Stimulated activated CD4-positive, alpha-beta T cell treated with anti-CD3 and anti-CD28 coated beads, Interleukin-2, amount 100 ng/mL, for 4 hours (primary cell): ENCODE results near the gene HUNK.
"Not testable (repeated sequence)": the region's sequence is repeated elsewhere in the genome, so short reads cannot be mapped to it uniquely, and the experiment has no call there.

Experiments
- DNase-seq: peaks from one replicate; pipeline ENCODE4 v3.0.0-alpha.2; 2020; ENCODE audit warnings: low read depth

Gene HUNK

DNA sequence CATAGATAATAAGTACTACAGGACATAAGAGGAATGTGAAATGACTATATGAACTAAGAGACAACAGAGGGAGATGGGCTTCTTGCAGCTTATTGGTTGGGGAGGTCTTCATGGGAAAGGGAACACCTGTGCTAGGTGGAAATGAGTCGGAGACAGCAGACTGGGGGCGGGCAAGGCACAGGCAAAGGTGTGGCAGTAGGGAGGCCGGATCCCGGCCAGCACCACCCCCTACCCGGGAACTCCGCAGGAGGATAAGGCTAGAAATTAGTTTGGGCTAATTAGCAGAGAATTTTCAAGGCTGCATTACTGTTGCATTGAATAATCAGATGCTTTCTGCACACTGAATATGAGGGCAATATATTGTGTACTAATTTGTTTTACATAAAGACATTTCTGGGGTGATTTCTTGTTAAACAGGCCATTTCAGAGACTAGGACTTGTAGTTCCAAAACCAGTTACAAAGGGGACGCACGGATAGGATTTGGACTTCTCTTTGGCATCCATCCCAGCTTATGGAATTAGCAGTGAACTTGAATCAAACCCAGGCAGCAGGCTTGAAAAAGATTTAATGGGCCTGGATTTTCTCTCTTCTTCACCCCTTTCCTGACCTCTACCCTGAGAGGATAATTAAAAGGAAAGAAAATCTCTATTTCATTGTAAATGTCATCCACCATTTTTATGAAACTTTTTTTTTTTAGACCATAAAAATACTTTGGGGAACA, 2.2 kb upstream of the HUNK start:
- DNase-seq = no peak

DNA sequence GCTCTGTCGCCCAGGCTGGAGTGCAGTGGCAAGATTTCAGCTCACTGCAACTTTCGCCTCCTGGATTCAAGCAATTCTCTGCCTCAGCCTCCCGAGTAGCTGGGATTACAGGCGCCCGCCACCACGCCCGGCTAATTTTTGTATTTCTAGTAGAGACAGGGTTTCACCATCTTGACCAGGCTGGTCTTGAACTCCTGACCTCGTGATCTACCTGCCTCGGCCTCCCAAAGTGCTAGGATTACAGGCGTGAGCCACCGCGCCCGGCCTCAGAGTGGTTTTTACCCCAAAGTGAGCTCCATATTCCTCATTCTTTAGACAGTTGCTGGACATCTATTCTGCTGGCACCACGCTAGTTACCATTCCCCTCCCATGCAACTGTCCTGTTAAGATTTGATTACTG, 1.4 kb upstream of the HUNK start:
- not testable (repeated sequence) for DNase-seq

GRCh38 chr21:31872072-31872451, 758 bp upstream of the HUNK start:
- no peak for DNase-seq

DNA sequence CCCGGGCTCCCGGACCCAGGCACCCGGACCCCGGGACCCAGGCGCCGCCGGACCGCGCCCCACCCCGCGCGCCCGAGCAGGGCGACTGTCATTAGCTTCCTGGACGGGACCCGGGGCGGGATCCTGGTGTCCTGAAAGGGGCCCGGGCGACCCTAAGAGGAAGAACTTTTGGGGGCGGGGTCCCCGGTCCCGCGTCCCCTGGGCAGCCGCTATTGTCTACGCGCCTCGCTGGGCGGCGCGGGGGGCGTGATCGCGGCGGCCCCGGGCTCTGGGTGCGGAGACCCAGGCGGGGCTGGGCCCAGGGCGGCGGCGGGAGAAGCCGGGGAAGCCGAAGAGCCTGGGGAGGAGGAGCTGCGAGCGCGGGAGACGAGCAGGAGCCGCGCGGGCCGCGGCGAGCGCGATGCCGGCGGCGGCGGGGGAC, 465 bp downstream of the HUNK start:
- no peak for DNase-seq

GRCh38 chr21:31873696-31874599, 1.1 kb downstream of the HUNK start:
- peak; percentile 5 for DNase-seq

- no peak for DNase-seq
Measured at GRCh38 chr21:31874812-31875212, 2.0 kb downstream of the HUNK start.

DNA sequence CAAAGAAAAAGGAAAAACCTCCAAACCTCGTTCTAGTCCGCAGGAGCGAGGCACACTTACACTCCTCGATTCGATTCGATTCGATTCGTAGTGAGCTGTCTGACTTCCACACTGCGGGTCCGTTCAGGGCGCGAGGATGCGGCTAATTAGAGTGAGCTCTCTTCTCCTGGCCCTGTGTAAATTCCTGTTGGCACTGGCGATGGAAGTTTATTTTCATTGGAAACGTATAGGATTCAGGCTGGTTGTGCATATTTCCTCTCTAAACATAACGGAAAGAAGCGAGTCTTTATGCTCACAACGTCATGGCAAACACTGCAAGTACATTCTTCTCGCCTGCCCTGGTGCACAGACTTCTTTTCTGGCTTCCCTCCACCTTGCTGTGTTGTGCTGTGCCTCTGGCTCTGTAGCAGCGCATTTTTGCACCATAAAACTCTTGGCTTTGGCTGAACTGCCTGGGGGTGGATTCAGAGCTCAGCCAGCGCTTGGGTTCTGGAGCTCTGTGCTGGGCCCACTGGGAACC, 2.7 kb downstream of the HUNK start:
- no peak for DNase-seq

DNA sequence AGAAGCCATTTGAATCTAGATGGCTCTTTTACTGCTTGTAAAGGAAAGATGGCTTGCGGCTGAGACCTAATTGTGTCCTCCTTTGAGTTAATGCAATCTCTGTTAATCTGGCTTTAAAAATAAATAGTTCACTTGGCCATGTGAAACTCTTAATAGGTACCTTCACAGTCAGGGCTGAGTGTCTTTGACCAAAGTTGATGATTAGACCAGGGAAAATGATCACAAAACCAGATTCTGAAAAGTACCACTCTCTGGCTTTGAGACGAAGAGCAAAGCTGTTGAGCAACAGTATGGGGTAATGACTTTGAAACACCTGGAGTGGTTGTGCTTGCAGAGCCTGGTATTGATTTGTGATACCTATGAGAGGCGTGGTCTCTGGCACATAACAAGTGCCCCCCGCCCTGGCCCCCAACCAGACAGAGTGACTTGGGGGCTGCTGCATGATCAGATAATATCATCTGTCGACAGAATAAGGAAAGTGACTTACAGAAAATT, 4.7 kb downstream of the HUNK start:
- no peak for DNase-seq

- DNase-seq = no peak
Measured at GRCh38 chr21:31878831-31879230, 6.0 kb downstream of the HUNK start.

- DNase-seq = no peak
Measured at GRCh38 chr21:31879241-31879650, 6.4 kb downstream of the HUNK start.

DNA sequence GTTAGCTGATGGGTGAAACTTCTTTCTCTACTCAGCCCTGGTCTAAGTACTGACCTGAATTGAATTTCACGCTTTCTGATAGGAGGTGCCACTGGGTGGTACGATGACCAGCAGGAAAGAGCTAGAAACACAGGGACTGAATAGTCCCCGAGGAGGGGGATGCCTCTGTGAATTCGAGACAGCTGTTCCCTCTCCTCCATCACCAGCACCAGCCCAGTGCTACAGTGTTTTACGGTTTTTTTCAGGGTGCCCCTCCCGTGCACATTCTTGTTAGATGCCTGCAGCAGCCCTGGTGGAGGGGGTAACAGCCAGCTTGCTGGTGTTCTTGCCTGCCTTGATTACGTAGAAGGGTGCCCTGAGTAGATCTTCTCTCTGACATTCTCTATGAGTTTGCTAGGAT, 7.1 kb downstream of the HUNK start:
- no peak for DNase-seq

- no peak for DNase-seq
Measured at GRCh38 chr21:31880816-31881215, 8.0 kb downstream of the HUNK start.

DNA sequence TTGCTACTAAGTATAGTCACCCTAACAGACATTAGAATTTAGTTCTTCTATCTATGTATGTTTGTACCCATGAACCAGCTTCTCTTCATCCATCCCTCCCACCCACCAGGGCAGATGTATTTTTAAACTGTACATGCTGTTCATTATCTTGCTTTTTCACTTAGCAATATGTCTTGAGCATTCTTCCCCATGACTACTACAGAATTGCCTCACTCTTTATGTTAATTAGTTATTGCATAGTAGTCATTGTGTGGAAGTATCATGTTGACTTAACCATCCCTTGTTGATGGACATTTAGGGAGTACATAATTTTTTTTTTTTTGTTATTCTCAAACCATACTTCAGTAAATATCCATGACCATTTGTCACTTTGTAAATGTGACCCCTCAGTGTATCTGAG, 9.9 kb downstream of the HUNK start:
- DNase-seq = no peak

- DNase-seq = no peak
Measured at GRCh38 chr21:31885146-31885545, 12.3 kb downstream of the HUNK start.

GRCh38 chr21:31886915-31887314, 14.1 kb downstream of the HUNK start:
- DNase-seq = no peak

- no peak for DNase-seq
Measured at GRCh38 chr21:31887391-31887841, 14.6 kb downstream of the HUNK start.

GRCh38 chr21:31888936-31889371, 16.1 kb downstream of the HUNK start:
- DNase-seq = no peak

DNA sequence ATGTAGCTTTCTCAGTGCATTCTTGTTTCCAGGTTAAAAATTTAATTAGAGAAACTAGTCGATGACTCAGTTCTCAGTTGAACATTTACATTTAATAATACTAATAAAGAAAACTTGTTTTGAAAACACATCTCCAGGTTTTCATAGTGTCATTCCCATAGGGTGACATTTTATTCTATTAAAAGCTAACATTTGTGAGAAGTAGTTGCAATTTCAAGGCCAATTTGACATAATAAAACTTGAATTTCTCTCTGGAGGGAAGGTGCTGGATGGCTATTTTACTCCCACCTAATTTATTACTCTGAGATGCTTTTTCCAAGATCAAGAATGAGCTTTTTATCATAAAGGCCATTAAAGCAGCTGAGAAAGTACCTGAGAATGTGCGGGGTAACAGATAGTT, 16.6 kb downstream of the HUNK start:
- DNase-seq = no peak

DNA sequence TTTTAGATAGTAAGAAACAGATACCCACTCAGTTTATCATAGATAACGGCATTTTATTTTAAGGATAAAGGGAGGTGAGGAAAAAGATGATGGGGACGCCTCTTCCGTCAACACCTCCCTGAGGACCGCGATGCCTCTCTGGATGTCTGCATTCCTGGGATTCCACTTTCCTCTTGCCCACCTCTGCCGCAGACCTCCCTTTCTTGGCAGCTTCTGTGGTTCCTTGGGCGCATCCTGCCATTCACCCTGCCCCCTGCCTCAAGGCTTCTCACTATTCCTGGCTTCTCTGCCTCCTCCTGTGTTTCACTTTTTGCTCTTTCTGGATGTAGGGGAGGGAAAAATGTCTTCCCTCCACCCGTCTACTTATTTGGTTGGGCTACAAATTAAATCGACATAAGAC, 19.9 kb downstream of the HUNK start:
- no peak for DNase-seq

GRCh38 chr21:31893851-31894415, 21.1 kb downstream of the HUNK start:
- no peak for DNase-seq

GRCh38 chr21:31894457-31894856, 21.6 kb downstream of the HUNK start:
- DNase-seq = no peak

GRCh38 chr21:31895077-31895835, 22.4 kb downstream of the HUNK start:
- DNase-seq = no peak
